ENCODE measurements around the gene KCP. TPM values are rescaled to one million over a fixed set of nuclear protein-coding genes. Genes with fewer than 3 reads are reported as not detected.

Gene KCP
- total and polyA plus RNA-seq, 2 experiments from 2014 or later = 0.76 to 1.1 TPM

- no peak for DNase-seq (ENCODE audit: low spot score)
Measured at GRCh38 chr7:128865303-128865702, 45.2 kb downstream of the KCP start.

More at GRCh38 chr7:128865303-128865702, 45.2 kb downstream of the KCP start:
- H3K79me2 ChIP-seq (replicated peaks; ENCODE audit: insufficient read depth) = peaks cover 12% of the 10 kb centered on the region
- Mint-ChIP-seq H3K36me3 (ENCODE audit: low read depth) (peaks cover 11% of the 10 kb centered on the region), H3K4me1 (peaks cover 38% of the 10 kb centered on the region), H3K4me3 (peak overlapping the region; percentile 13; the same call in 1 of the 3 replicates), H3K27me3 (ENCODE audit: insufficient read depth, low read depth, poor library complexity) (peaks cover 41% of the 10 kb centered on the region), H3K27ac (no peak overlapping the region), H3K9me3 (no peaks in the 10 kb centered on the region; the same call in 2 of the 3 replicates)
- peaks cover 7% of the 10 kb centered on the region for H4K20me1 ChIP-seq (replicated peaks; ENCODE audit: insufficient read depth)
- no peak overlapping the region for H3K4me3 ChIP-seq
- no peaks in the 10 kb centered on the region for H3K36me3 ChIP-seq (ENCODE audit: insufficient read depth)
- peaks cover 16% of the 10 kb centered on the region; the same call in 1 of the 2 replicates for H3F3A ChIP-seq (replicated peaks; ENCODE audit: low read depth)
- H3K9me2 ChIP-seq (ENCODE audit: insufficient read depth) = no peaks in the 10 kb centered on the region
- no peak for ATAC-seq
- H3K27ac ChIP-seq (ENCODE audit: low read depth) = no peak overlapping the region
- TF ChIP-seq ZNF462 (CRISPR knock-in tag; IDR thresholded peaks at IDR 0.05) (no peak), STAT1 (IDR thresholded peaks at IDR 0.05; ENCODE audit: unreplicated experiment) (no peak), JUNB (IDR thresholded peaks at IDR 0.05; ENCODE audit: unreplicated experiment) (no peak), ZNF331 (CRISPR knock-in tag; IDR thresholded peaks at IDR 0.05; ENCODE audit: low read depth) (no peak), CREB1 (CRISPR knock-in tag; IDR thresholded peaks at IDR 0.05; ENCODE audit: low read depth) (no peak), POLR2AphosphoS5 (IDR thresholded peaks at IDR 0.05; ENCODE audit: low read depth) (no peak)
- H3K4me2 ChIP-seq = no peak overlapping the region
- H3K4me1 ChIP-seq (ENCODE audit: insufficient read depth) = peaks cover 23% of the 10 kb centered on the region
- H2AFZ ChIP-seq = no peak overlapping the region
- H3K27me3 ChIP-seq (ENCODE audit: insufficient read depth) = peaks cover 37% of the 10 kb centered on the region
